GM23248 (cell line): ENCODE results near the gene DPP10.

ENCODE experiments used
- EZH2 ChIP-seq: fragments of 200-600 bp; sonication (generic); IDR thresholded peaks from 2 replicates; pipeline ENCODE4 v1.6.1; 2018; ENCODE audit warnings: antibody characterized with exemption, mild to moderate bottlenecking; ENCODE audit not compliant: insufficient read depth, poor library complexity, severe bottlenecking
- EZH2phosphoT487 ChIP-seq: fragments of 200-600 bp; sonication (generic); IDR thresholded peaks from 2 replicates; pipeline ENCODE4 v1.6.1; 2018; ENCODE audit warnings: antibody characterized with exemption, moderate library complexity, mild to moderate bottlenecking, low read depth; ENCODE audit not compliant: insufficient read depth

DNA sequence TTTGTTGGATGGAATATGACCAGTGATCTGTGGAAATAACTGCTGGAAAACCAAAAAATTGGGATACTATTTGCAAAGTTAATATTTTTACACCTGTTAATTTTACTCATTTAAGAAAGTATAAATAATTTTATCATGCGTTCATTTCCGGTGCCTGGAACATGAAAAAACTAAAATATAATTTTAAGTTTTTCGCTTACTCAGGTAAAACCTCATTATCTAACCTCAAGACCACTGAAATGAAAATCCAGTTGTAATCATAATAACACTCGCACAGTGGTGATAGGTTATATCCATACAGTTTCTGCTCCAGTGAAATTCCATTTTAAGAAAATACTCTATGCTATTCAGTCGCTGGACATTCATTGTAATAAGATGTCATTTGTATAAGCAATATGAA is 517.9 kb downstream of the DPP10 start:
- TF ChIP-seq EZH2 (no peak), EZH2phosphoT487 (no peak)
